ENCODE measurements around the gene ZNF557. TPM values are rescaled to one million over a fixed set of nuclear protein-coding genes. Genes with fewer than 3 reads are reported as not detected.

Gene ZNF557
- total RNA-seq, 1 donor from 2014 or later: 10.3 TPM

- Mint-ChIP-seq H3K36me3 (ENCODE audit: low read depth, unreplicated experiment) (peaks cover 15% of the 10 kb centered on the region), H3K4me3 (ENCODE audit: unreplicated experiment) (no peak overlapping the region), H3K9me3 (ENCODE audit: unreplicated experiment) (peaks cover 8% of the 10 kb centered on the region), H3K27ac (ENCODE audit: unreplicated experiment) (no peak overlapping the region), H3K27me3 (ENCODE audit: unreplicated experiment) (no peaks in the 10 kb centered on the region), H3K4me1 (ENCODE audit: unreplicated experiment) (peaks cover 4% of the 10 kb centered on the region)
- DNase-seq (ENCODE audit: low spot score): no peak
- no peak for TF ChIP-seq CTCF (IDR thresholded peaks at IDR 0.05; ENCODE audit: unreplicated experiment)
Observed at GRCh38 chr19:7067716-7068115, 1.8 kb upstream of the ZNF557 start.

GRCh38 chr19:7068599-7068998, 904 bp upstream of the ZNF557 start:
- Mint-ChIP-seq H3K4me1 (ENCODE audit: unreplicated experiment) (peaks cover 4% of the 10 kb centered on the region), H3K9me3 (ENCODE audit: unreplicated experiment) (peaks cover 8% of the 10 kb centered on the region), H3K36me3 (ENCODE audit: low read depth, unreplicated experiment) (peaks cover 20% of the 10 kb centered on the region), H3K27me3 (ENCODE audit: unreplicated experiment) (no peaks in the 10 kb centered on the region), H3K4me3 (ENCODE audit: unreplicated experiment) (peak overlapping the region; percentile 96), H3K27ac (ENCODE audit: unreplicated experiment) (no peak overlapping the region)
- DNase-seq (ENCODE audit: low spot score): no peak
- TF ChIP-seq CTCF (IDR thresholded peaks at IDR 0.05; ENCODE audit: unreplicated experiment): no peak

GRCh38 chr19:7069904-7070226, 362 bp downstream of the ZNF557 start:
- Mint-ChIP-seq H3K27ac (ENCODE audit: unreplicated experiment) (peak overlapping the region; percentile 36), H3K4me3 (ENCODE audit: unreplicated experiment) (peak overlapping the region; percentile 96), H3K27me3 (ENCODE audit: unreplicated experiment) (no peaks in the 10 kb centered on the region), H3K9me3 (ENCODE audit: unreplicated experiment) (peaks cover 8% of the 10 kb centered on the region), H3K4me1 (ENCODE audit: unreplicated experiment) (peaks cover 4% of the 10 kb centered on the region), H3K36me3 (ENCODE audit: low read depth, unreplicated experiment) (peaks cover 28% of the 10 kb centered on the region)
- no peak for TF ChIP-seq CTCF (IDR thresholded peaks at IDR 0.05; ENCODE audit: unreplicated experiment)
- no peak for DNase-seq (ENCODE audit: low spot score)

GRCh38 chr19:7072541-7072940, 3.0 kb downstream of the ZNF557 start:
- DNase-seq (ENCODE audit: low spot score): no peak
- Mint-ChIP-seq H3K4me3 (ENCODE audit: unreplicated experiment) (peak overlapping the region; percentile 85), H3K4me1 (ENCODE audit: unreplicated experiment) (peaks cover 4% of the 10 kb centered on the region), H3K27me3 (ENCODE audit: unreplicated experiment) (no peaks in the 10 kb centered on the region), H3K36me3 (ENCODE audit: low read depth, unreplicated experiment) (peaks cover 48% of the 10 kb centered on the region), H3K27ac (ENCODE audit: unreplicated experiment) (no peak overlapping the region), H3K9me3 (ENCODE audit: unreplicated experiment) (peaks cover 11% of the 10 kb centered on the region)
- TF ChIP-seq CTCF (IDR thresholded peaks at IDR 0.05; ENCODE audit: unreplicated experiment): no peak

- no peak for DNase-seq (ENCODE audit: low spot score)
- Mint-ChIP-seq H3K27me3 (ENCODE audit: unreplicated experiment) (no peaks in the 10 kb centered on the region), H3K9me3 (ENCODE audit: unreplicated experiment) (peaks cover 28% of the 10 kb centered on the region), H3K27ac (ENCODE audit: unreplicated experiment) (no peak overlapping the region), H3K4me3 (ENCODE audit: unreplicated experiment) (peak overlapping the region; percentile 81), H3K36me3 (ENCODE audit: low read depth, unreplicated experiment) (peaks cover 70% of the 10 kb centered on the region), H3K4me1 (ENCODE audit: unreplicated experiment) (no peaks in the 10 kb centered on the region)
- no peak for TF ChIP-seq CTCF (IDR thresholded peaks at IDR 0.05; ENCODE audit: unreplicated experiment)
Observed at GRCh38 chr19:7074705-7075282, 5.3 kb downstream of the ZNF557 start.
